HG03460 (cell line): ENCODE results near the gene TMEM163.
A peak's percentile ranks its signal among the peaks of the same experiment; 100 is the strongest.

ENCODE experiments used
- ATAC-seq: cut with Tn5 transposase; IDR thresholded peaks from one replicate; pipeline ENCODE4 v1.9.1; 2021; ENCODE audit not compliant: unreplicated experiment

TMEM163 gene

DNA sequence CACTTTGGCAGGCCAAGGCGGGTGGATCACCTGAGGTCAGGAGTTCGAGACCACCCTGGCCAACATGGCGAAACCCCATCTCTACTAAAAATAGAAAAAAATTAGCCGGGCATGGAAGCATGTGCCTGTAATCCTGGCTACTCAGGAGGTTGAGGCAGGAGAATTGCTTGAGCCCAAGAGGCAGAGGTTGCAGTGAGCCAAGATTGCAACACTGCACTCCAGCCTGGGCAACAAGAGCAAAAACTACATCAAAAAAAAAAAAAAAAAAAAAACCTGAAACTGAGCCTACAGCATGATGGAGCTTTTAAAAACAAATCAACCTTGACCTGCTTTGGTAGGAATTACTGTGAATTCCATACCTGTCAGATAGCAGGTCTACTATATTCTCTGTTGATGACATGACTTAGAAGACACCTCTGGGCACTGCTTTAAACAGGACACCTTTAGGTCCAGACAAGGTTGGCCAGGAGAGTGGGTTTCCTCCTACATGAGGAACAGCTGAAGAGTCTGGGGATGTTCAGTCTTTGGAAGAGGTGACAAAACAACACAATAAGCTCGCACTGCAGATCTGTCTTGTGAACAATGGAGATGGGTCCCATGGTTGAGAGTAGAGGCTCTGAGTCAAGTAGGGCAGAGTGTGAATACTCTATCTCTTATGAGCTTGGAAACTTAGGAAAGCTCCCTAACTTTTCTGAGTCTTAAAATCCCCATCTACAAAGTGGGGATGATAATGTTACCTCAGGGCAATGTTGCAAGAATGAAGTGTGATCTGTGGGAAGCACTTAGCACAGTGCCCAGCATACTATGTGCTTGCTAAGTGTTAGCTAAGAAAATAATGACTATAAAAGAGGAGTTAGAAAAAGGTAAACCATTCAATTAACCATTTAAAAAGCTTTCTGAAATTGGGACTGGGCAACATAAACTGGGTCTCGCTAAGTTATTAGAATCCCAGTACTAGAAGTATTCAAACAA lies 25.2 kb downstream of the TMEM163 start:
- no peak for ATAC-seq

DNA sequence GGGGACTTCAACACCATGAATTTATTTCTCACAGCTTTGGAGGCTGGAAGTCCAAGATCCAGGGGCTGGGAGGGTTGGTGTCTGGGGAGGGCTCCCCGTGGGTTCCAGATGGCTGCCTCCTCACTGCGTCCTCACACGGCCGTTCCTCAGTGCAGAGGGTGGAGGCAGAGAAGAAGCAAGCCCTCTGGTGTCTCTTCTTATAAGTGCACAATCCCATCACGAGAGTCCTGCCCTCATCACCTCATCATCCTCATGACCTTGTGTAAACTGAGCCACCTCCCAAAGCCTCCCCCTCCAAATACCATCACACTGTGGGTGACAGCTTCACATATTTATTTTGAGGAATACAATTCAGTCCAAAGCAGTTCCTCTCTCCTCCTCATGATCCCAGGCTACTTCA lies 26.3 kb downstream of the TMEM163 start:
- ATAC-seq = no peak

DNA sequence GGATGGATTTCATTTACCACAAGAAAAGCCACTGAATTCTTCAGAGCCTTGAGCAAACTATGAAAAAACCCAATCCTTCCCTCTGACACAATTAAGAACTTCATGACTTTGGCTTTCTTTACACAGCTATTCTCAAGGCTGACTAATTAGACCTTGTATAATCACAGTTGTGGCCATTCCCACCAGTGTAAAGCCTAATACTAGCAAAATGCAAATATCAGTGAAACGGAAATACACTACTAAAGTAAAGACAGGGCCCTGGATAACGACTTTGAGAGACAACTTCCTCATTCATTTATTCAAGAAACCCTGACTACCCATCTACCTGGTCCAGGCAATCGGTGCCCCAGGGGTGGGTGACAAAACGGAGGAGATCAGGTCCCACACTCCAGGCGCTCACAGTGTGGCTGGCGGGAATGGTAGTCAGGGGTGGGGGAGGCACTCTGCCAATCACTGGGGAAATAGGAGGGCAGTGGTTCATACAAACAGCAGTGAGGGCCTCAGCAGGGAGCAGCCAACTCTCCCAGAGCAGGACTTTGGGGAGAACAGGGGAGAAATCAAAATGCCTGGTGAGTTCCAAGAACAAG lies 28.1 kb downstream of the TMEM163 start:
- ATAC-seq = no peak

- no peak for ATAC-seq
Measured at GRCh38 chr2:134689315-134689714, 29.5 kb downstream of the TMEM163 start.

- no peak for ATAC-seq
Measured at GRCh38 chr2:134685967-134686366, 32.8 kb downstream of the TMEM163 start.

- peak; percentile 63 for ATAC-seq
Measured at GRCh38 chr2:134683561-134684112, 35.2 kb downstream of the TMEM163 start.

DNA sequence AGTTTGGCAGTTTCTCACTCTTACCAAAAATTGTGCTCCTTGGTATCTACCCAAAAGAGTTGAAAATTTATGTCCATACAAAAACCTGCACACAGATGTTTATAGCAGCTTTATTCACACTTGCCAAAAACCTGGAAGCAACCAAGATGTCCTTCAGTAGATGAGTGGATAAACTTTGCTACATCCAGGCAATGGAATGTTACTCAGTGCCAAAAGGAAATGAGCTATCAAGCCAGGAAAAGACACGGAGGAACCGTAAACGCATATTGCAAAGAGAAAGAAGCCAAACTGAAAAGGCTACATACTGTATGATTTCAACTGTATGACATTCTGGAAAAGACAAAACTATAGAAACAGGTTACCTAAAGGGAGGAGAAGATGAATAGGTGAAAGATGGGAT lies 36.1 kb downstream of the TMEM163 start:
- no peak for ATAC-seq

GRCh38 chr2:134681201-134681600 lies 37.6 kb downstream of the TMEM163 start:
- ATAC-seq = no peak

DNA sequence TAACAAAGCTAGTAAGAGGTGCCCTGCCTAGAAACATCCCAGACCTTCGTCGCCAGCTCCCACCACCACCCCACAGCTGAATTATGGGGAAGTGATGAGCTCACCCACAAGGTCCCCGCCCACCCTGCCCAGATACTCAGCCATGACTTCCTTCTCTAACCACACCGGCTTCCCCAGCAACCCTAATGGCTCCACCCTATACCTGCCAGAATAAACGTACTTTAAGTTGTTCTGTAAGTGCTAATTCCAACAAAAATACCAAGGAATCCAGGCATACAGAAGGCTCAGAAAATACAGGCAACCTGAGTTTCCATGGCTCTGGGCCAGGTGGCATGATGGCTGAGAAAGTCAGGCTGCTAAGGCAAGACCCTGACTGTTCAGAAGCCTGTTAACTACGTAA lies 39.1 kb downstream of the TMEM163 start:
- no peak for ATAC-seq

DNA sequence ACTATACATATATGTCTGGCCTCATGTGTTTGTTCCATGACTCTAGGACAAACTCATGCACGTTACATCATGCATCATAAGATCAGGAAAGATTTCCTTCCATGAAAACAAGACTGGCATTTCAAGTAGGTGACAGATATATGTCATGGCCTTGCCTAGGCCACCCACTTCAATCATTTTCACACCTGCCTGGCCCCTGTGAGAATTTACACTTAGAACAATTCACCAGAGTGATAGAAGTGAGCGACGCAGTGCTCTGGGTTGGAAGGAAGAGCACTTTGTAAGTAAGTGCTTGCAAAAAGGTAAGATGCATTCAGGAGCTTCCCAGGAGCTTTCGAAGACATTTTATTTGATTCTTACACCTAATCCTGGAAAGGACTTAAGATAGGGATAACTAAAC lies 39.5 kb downstream of the TMEM163 start:
- no peak for ATAC-seq

DNA sequence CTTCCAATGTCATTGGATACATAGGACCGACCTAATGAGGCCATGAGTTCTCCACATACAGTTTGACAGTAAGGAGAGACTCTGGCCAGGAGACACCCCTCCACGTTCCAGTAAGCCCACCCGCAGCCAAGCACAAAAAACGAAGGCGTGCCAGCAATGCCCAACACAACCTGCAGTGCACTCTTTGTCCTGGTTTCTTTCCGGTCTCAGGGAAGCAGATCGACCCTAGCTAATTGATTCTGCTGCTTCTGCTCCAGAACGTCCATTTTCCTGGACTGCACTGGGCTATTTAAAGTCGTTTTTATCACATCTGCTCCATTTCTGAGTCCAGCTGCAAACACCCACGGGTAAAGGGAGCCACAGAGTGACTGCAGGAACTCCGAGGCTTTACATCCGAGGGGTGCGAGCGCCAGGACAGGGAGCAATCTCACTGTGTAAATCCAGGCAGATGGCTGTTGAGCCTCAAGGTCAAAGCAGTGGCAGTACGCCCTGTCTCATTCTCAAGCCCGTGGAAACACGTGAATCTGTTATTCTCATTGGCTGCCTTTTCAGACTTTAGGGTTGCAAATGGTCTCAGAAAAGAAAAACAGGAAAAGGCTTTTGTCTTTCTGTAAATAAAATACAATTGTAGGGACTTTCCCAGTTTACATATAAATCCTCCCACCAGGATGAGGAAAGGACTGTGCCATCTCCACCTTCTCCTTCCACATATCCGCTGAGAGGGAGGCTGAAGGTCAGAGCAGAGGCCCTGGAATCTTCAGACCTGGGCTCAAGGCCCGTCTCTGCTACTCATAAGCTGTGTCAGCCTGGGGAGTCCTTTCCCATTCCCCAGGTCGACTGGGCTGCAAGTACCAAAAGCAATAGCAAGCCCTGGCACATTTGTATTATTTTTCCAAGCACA lies 40.7 kb downstream of the TMEM163 start:
- no peak for ATAC-seq

DNA sequence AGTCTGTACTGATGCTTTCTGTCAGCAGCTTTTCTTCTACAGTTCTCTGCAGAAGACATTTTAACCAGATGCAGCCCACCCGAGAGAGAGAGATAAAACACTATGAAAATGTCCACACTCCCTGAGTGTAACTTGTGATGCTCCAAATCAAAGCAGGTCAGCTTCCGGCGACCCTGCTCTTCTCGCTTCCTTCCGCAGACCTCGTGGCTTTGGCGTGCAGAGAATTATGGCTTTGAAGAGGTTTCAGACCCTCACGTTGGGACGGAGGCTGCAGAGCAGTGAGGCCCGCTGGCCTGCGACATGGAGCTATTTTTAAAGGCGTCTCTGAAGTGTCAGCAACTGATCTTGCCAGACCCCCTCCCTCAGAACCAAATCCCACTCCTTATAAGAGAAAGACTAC lies 41.8 kb downstream of the TMEM163 start:
- no peak for ATAC-seq

GRCh38 chr2:134675314-134675713 lies 43.5 kb downstream of the TMEM163 start:
- ATAC-seq = no peak

GRCh38 chr2:134674687-134675086 lies 44.1 kb downstream of the TMEM163 start:
- ATAC-seq = no peak

DNA sequence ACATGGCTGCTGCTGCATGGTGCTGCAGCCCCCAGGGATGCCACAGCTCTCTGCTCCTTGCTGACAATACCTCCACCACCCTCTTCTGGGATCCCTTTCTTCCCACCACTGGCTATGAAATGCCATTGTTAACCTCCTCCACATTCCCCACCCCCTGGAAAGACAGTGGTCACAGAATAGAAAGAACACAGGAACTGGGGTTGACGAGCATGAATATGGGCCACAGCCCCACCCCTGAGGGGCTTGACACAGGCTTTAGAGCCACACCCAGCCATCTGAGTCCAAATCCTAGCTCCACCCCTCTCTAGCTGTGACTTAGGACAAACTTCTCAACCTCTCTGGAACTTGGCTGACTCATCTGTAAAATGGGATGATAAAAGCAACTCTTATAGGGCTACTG lies 47.3 kb downstream of the TMEM163 start:
- no peak for ATAC-seq

DNA sequence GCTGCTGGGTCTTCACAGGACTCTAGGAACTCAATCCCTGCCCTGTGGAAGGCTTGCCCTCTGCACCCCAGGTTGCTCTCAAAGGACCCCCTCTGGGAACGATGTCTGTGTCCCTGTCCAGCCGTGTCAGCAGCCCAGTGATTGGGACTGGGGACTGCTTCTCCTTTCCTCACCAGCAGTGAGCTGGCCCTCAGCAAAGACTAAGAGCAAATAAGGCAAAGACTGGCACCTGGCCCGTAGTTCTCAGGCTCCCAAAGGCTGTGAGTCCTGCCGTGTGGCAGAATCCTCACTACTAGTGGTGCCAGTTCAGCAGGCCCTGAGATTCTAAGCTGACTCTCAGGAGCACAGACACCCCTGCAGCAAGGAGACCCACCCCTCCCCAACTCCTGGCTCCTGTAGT lies 47.8 kb downstream of the TMEM163 start:
- no peak for ATAC-seq

DNA sequence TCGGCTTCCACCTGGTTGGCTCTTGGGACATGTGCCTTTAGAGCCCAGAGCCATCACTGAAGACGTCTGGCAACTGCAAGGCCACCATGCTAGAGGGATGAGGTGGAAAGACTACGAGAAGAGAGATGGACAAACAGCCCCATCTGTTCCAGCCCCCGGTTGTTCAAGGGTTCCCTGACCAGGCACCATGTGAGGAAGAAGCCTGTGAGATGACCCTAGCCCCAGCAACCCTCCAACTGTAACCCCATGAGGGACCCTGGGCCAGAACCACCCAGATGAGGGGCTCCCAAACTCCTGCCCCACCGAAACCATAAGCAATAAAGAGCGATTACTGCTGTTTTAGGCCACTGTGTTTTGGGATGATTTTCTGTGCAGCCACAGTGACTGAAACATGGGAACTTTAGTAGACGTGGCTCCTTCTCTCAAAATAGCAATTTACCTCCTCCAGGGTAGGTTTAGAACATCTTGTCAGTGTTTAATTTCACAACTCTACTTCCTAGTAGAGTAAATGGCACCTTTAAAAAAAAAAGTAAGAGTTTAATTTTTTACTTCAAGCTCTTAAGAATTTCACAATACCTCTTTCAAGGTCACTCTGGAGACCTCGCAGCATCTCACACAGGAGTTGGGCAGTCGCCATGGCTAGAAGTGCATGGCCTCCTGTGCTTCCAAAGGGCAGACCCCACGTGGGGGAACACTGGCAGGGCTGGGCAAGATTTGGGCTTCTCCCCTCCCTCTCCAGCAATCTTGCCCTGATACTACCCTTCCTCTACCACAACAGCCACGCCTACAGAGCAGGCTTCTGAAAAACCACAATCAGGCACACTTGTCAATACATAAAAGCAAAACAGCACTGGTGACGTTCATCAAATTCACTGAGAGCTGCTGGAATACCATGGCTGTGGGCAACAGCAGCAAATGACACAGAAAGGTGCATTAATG lies 48.8 kb downstream of the TMEM163 start:
- ATAC-seq = no peak

GRCh38 chr2:134668821-134669220 lies 50.0 kb downstream of the TMEM163 start:
- peak; percentile 65 for ATAC-seq

DNA sequence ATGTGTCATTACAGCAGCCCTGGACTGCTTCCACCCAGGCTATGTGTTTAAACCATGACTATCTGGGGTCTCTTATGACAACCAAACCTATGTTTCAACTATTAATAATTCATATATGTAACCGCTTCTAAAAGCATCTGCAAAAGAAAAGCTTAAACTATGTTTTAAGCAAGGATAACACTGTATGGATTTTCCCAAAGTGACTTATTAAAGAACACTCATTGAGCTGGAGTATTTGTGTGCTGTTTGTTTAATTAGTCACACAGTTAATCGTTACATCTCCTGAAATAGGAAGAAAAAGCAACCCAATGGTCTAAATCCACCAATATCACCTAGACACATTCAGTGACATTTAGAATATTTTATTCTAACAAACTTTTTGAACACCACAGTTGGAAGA lies 51.3 kb downstream of the TMEM163 start:
- ATAC-seq = no peak

GRCh38 chr2:134667081-134667480 lies 51.7 kb downstream of the TMEM163 start:
- no peak for ATAC-seq
